Kidney (tissue), 14 donors: ENCODE results near the gene NFATC2. TPM values are rescaled to one million over a fixed set of nuclear protein-coding genes. Genes with fewer than 3 reads are reported as not detected.

ENCODE experiments used
- DNase-seq, 5 donors: peaks; one replicate each; pipeline ENCODE4 v3.0.0-alpha.2; 2013 to 2020
- FAIRE-seq: peaks from 2 replicates; lab custom pipeline; 2012; peaks lifted over from hg19 to GRCh38; lab: Jason Lieb, UNC
- H3K27ac ChIP-seq, 2 donors: one replicate each; pipeline ENCODE4 v1.7.0; 2013; ENCODE audit warnings: low read depth in 2 of 2, low read length in 2 of 2, inconsistent platforms in 1 of 2
- H3K27me3 ChIP-seq: one replicate; pipeline ENCODE4 v1.7.1; 2013; ENCODE audit warnings: low read length, inconsistent platforms; ENCODE audit not compliant: control insufficient read depth, insufficient read depth
- H3K36me3 ChIP-seq, 3 donors: one replicate each; pipeline versions ENCODE4 v1.7.0 to v1.7.1; 2013; ENCODE audit warnings: low read length in 3 of 3, control low read depth in 1 of 3, inconsistent platforms in 1 of 3; ENCODE audit not compliant: insufficient read depth in 3 of 3, control insufficient read depth in 2 of 3
- H3K4me1 ChIP-seq, 3 donors: one replicate each; pipeline versions ENCODE4 v1.7.0 to v1.7.1; 2013; ENCODE audit warnings: low read length in 3 of 3, inconsistent platforms in 1 of 3, low read depth in 1 of 3; ENCODE audit not compliant: control insufficient read depth in 2 of 3, insufficient read depth in 2 of 3
- H3K4me3 ChIP-seq, 3 donors: one replicate each; pipeline versions ENCODE4 v1.7.0 to v1.8.1; 2013; ENCODE audit warnings: low read length in 3 of 3, control low read depth in 1 of 3, inconsistent platforms in 1 of 3
- H3K9ac ChIP-seq, 3 donors: one replicate each; pipeline versions ENCODE4 v1.7.0 to v1.7.1; 2013; ENCODE audit warnings: low read length in 3 of 3, control low read depth in 1 of 3, inconsistent platforms in 1 of 3
- H3K9me3 ChIP-seq, 3 donors: one replicate each; pipeline versions ENCODE4 v1.7.0 to v1.7.1; 2013; ENCODE audit warnings: low read length in 3 of 3, control low read depth in 1 of 3, inconsistent platforms in 1 of 3; ENCODE audit not compliant: control insufficient read depth in 2 of 3, insufficient read depth in 1 of 3
- CTCF ChIP-seq: IDR thresholded peaks from 3 replicates; pipeline ENCODE4 v1.5.1; 2012; ENCODE audit warnings: mild to moderate bottlenecking, moderate library complexity, borderline replicate concordance; ENCODE audit not compliant: insufficient read depth; ENCODE audit errors: extremely low read depth
- intact Hi-C: fragments of 100-400 bp; cut with DNase I; formaldehyde crosslinking; loops from one replicate; pipeline ENCODE4 v1.11.1; 2022
- polyA plus RNA-seq: library from polyadenylated mRNA; stranded (reverse); fragments of 350-450 nt; fragmentation: Illumina TruSeq; extraction: RNeasy Lipid Tissue Mini Kit (QIAGEN cat#74804); gene quantifications from one replicate; pipeline ENCODE4 v1.2.3, GENCODE V29; 2014; ENCODE audit warnings: low read depth, low replicate concordance; ENCODE audit not compliant: insufficient read depth
- total RNA-seq: library from RNA; stranded (reverse); fragmentation: NEBNext Ultra II Directional; extraction: Animal tissue kit (Norgen Biotek cat#: 25700); gene quantifications from one replicate; pipeline ENCODE4 v1.2.1, GENCODE V29; 2021
- donor health status: control.
- donor health status: control.
- donor health status: control.
- donor health status: control.
- donor health status: control.
- donor health status: DM: yes; HTN: yes; CAD: no.
- donor health status: Normal renal cell carcinoma (clear cell type).

NFATC2 gene
- total and polyA plus RNA-seq, 2 donors from 2014 or later = 0.73 to 10.5 TPM

GRCh38 chr20:51393571-51393970 is 148.9 kb downstream of the NFATC2 start:
- FAIRE-seq (no peak), DNase-seq (peak in 1 of 5 donors; percentile 30)
- peaks cover 0 to 11% (median 7%) of the 10 kb centered on the region in 3 donors for H3K4me1 ChIP-seq
- H3K27me3 ChIP-seq = no peaks in the 10 kb centered on the region
- TF ChIP-seq CTCF = no peak
- H3K36me3 ChIP-seq = no peaks in the 10 kb centered on the region
- intact Hi-C loops = no loop called here
- no peak overlapping the region for H3K9ac ChIP-seq
- H3K27ac ChIP-seq = peak overlapping the region; percentile 16 to 56
- H3K9me3 ChIP-seq = no peaks in the 10 kb centered on the region
- no peak overlapping the region for H3K4me3 ChIP-seq

- no peak for FAIRE-seq
Measured at GRCh38 chr20:51392614-51393186, 149.8 kb downstream of the NFATC2 start.

GRCh38 chr20:51391926-51392325 is 150.6 kb downstream of the NFATC2 start:
- no peaks in the 10 kb centered on the region for H3K9me3 ChIP-seq
- DNase-seq (no peak), FAIRE-seq (no peak)
- no peak overlapping the region for H3K4me3 ChIP-seq
- H3K9ac ChIP-seq = no peak overlapping the region
- TF ChIP-seq CTCF = no peak
- no peaks in the 10 kb centered on the region for H3K36me3 ChIP-seq
- H3K4me1 ChIP-seq = peaks cover 0 to 11% (median 7%) of the 10 kb centered on the region in 3 donors
- intact Hi-C loops = no loop called here
- H3K27ac ChIP-seq = no peak overlapping the region
- H3K27me3 ChIP-seq = no peaks in the 10 kb centered on the region

More at GRCh38 chr20:51392614-51393186, 149.8 kb downstream of the NFATC2 start:
- intact Hi-C loops = no loop called here
- no peak for TF ChIP-seq CTCF
- Histone ChIP-seq H3K4me1 (peaks cover 0 to 11% (median 7%) of the 10 kb centered on the region in 3 donors), H3K36me3 (no peaks in the 10 kb centered on the region), H3K9me3 (no peaks in the 10 kb centered on the region), H3K27ac (no peak overlapping the region), H3K4me3 (no peak overlapping the region), H3K9ac (no peak overlapping the region), H3K27me3 (no peaks in the 10 kb centered on the region)
- DNase-seq = no peak
